Measurements from ENCODE around the gene ATP8B1. TPM values are rescaled to one million over a fixed set of nuclear protein-coding genes. Genes with fewer than 3 reads are reported as not detected.
A peak's percentile ranks its signal among the peaks of the same experiment; 100 is the strongest.

Gene ATP8B1
- total and polyA plus RNA-seq, 9 of the 15 experiments (the other 6 are each of a cell fraction or from before 2014, with no cell fraction given): 0.01 to 0.22 (median 0.03) TPM; not detected in 3

DNA sequence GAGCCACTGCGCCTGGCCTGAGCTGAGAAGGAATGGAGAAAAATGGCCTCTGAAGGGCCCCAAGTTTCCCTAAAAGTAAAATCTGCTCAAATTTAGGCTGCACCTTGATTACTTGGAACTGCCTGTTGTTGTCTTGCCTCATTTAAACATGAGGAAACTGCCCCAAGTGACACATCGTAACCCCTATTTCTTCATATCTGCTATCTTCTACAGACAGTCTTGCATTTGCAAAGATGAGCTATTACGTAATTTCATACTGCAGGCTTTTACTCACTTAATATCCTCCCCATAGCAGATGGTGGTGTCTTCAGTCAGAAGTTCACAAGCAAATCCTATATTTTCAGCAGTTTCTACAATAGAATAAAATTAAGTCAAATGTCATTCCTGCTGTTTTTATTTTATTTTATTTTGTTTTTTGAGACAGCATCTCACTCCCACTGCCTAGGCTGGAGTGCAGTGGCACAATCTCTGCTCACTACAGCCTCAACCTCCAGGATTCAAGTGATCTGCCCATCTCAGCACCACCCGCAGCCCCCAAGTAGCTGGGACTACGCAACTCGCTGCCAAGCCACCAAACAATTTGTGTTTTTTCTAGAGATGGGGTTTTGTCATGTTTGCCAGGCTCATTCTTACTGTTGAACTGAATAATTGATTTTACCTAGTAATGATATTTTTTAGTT, 136.2 kb downstream of the ATP8B1 start (continued):
- TF ChIP-seq ZNF830 (CRISPR knock-in tag; IDR thresholded peaks at IDR 0.05) (no peak), JUN (IDR thresholded peaks at IDR 0.05; ENCODE audit: borderline replicate concordance, low read depth, low read length) (peak; percentile 86; the same call in 1 of the 2 replicates), JUN (CRISPR knock-in tag; IDR thresholded peaks at IDR 0.05; ENCODE audit: borderline replicate concordance) (no peak), CEBPB (tag; IDR thresholded peaks at IDR 0.05) (peak; percentile 99), SMAD1 (IDR thresholded peaks at IDR 0.05; ENCODE audit: low read depth, low read length, partially characterized antibody) (peak; percentile 71), ARID3A (IDR thresholded peaks at IDR 0.05; ENCODE audit: borderline replicate concordance, low read depth, low read length) (peak; percentile 92; the same call in 1 of the 2 replicates), EP300 (IDR thresholded peaks at IDR 0.05; ENCODE audit: low read length) (peak; percentile 94), MEIS2 (IDR thresholded peaks at IDR 0.05; ENCODE audit: partially characterized antibody) (peak; percentile 73), KDM1A (IDR thresholded peaks at IDR 0.05) (peak; percentile 68 to 76), POLR2AphosphoS5 (IDR thresholded peaks at IDR 0.05; ENCODE audit: control insufficient read depth, insufficient read depth, low read depth, low read length) (peak; percentile 56; the same call in 1 of the 2 replicates), KLF16 (IDR thresholded peaks at IDR 0.05) (peak; percentile 64)
- TF ChIP-seq, protein P1, sequence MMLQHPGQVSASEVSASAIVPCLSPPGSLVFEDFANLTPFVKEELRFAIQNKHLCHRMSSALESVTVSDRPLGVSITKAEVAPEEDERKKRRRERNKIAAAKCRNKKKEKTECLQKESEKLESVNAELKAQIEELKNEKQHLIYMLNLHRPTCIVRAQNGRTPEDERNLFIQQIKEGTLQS (IDR thresholded peaks at IDR 0.05): peak; percentile 93
- TF ChIP-seq, protein P1 (CRISPR knock-in tag; conservative IDR thresholded peaks at IDR 0.05): no peak; the same call in 1 of the 2 replicates
- TF ChIP-seq, protein P2, sequence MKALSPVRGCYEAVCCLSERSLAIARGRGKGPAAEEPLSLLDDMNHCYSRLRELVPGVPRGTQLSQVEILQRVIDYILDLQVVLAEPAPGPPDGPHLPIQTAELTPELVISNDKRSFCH (CRISPR knock-in tag; IDR thresholded peaks at IDR 0.05): no peak
- TF ChIP-seq, protein P2 (tag; IDR thresholded peaks at IDR 0.05): 0 out of 2 replicates have a peak, but pooled peaks have one; percentile 26
- TF ChIP-seq, protein P3, sequence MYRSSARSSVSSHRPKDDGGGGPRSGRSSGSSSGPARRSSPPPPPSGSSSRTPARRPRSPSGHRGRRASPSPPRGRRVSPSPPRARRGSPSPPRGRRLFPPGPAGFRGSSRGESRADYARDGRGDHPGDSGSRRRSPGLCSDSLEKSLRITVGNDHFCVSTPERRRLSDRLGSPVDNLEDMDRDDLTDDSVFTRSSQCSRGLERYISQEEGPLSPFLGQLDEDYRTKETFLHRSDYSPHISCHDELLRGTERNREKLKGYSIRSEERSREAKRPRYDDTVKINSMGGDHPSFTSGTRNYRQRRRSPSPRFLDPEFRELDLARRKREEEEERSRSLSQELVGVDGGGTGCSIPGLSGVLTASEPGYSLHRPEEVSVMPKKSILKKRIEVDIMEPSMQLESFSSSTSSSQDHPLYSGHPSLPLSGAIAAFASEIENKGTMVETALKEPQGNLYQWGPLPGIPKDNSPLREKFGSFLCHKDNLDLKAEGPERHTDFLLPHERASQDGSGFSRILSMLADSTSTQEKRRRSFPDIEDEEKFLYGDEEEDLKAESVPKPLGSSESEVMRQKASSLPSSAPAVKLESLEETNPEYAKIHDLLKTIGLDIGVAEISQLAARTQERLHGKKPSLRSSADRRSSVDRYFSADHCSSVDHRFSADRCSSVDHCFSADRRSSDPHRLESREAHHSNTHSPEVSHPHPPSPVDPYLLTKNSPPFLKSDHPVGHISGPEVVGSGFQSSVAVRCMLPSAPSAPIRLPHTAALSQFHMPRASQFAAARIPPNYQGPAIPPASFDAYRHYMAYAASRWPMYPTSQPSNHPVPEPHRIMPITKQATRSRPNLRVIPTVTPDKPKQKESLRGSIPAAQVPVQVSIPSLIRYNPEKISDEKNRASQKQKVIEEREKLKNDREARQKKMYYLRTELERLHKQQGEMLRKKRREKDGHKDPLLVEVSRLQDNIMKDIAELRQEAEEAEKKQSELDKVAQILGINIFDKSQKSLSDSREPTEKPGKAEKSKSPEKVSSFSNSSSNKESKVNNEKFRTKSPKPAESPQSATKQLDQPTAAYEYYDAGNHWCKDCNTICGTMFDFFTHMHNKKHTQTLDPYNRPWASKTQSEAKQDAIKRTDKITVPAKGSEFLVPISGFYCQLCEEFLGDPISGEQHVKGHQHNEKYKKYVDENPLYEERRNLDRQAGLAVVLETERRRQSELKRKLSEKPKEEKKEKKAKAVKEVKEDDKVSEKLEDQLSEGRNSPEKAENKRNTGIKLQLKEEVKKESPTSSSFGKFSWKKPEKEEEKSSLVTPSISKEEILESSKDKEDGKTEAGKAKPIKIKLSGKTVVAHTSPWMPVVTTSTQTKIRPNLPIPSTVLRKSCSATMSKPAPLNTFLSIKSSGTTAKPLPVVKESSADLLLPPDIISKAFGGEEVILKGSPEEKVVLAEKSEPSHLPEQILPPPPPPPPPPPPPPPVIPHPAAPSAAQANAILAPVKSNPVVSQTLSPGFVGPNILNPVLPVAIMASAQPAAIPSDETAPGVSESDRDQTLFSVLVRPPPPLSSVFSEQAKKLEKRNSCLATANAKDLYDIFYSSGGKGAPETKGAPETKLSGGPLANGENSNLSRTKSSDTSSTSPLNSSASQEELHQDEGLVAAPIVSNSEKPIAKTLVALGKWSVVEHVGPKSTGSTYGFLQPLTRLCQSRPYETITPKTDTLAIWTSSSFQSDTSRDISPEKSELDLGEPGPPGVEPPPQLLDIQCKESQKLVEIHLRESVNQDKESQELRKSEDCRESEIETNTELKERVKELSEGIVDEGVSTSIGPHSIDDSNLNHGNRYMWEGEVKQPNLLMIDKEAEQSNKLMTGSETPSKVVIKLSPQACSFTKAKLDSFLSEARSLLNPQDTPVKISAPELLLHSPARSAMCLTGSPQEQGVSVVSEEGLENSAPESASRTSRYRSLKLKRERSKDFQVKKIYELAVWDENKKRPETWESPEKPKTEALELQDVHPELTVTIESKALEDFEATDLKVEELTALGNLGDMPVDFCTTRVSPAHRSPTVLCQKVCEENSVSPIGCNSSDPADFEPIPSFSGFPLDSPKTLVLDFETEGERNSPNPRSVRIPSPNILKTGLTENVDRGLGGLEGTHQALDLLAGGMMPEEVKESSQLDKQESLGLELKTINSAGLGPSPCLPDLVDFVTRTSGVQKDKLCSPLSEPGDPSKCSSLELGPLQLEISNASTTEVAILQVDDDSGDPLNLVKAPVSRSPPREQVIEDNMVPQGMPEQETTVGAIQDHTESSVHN (IDR thresholded peaks at IDR 0.05; ENCODE audit: borderline replicate concordance in 1 of 2, low read depth in 1 of 2): peak in 1 of 2 experiments; percentile 76; a peak in 1 of 4 replicates
